Mesenchymal stem cell (in vitro differentiated cells and primary cell): Measurements from ENCODE around the gene CNR2.

Experiments used
- DNase-seq: peaks from one replicate; pipeline ENCODE4 v3.0.0-alpha.2; 2013
- H2AFZ ChIP-seq: one replicate; pipeline ENCODE4 v1.6.1; 2013; ENCODE audit warnings: low read depth, mild to moderate bottlenecking, control low read depth, inconsistent platforms, low read length, moderate library complexity
- H2AK5ac ChIP-seq: 2 replicates; pipeline ENCODE4 v1.6.1; 2013; ENCODE audit warnings: low read length, moderate library complexity, mild to moderate bottlenecking, inconsistent platforms; ENCODE audit not compliant: severe bottlenecking
- H2BK120ac ChIP-seq: one replicate; pipeline ENCODE4 v1.6.1; 2013; ENCODE audit warnings: low read depth, mild to moderate bottlenecking, inconsistent platforms, low read length, moderate library complexity
- H2BK12ac ChIP-seq, 2 experiments: one replicate each; pipeline ENCODE4 v1.6.1; 2013; ENCODE audit warnings: inconsistent platforms in 2 of 2, low read length in 2 of 2, mild to moderate bottlenecking in 2 of 2, moderate library complexity in 2 of 2, control low read depth in 1 of 2
- H2BK15ac ChIP-seq: one replicate; pipeline ENCODE4 v1.6.1; 2013; ENCODE audit warnings: mild to moderate bottlenecking, low read depth, inconsistent platforms; ENCODE audit not compliant: poor library complexity, severe bottlenecking
- H2BK5ac ChIP-seq: 2 replicates; pipeline ENCODE4 v1.6.1; 2013; ENCODE audit warnings: low read depth, mild to moderate bottlenecking, low read length, control low read depth, inconsistent platforms; ENCODE audit not compliant: poor library complexity, severe bottlenecking
- H3K14ac ChIP-seq, 2 experiments: one replicate each; pipeline ENCODE4 v1.6.1; 2013; ENCODE audit warnings: inconsistent platforms in 2 of 2, low read length in 2 of 2, control low read depth in 1 of 2, mild to moderate bottlenecking in 1 of 2, moderate library complexity in 1 of 2
- H3K18ac ChIP-seq, 2 experiments: one replicate each; pipeline ENCODE4 v1.6.1; 2013; ENCODE audit warnings: inconsistent platforms in 2 of 2, low read length in 2 of 2, control low read depth in 1 of 2, low read depth in 1 of 2, mild to moderate bottlenecking in 1 of 2
- H3K23ac ChIP-seq, 2 experiments: one replicate each; pipeline ENCODE4 v1.6.1; 2013; ENCODE audit warnings: inconsistent platforms in 2 of 2, low read length in 2 of 2, mild to moderate bottlenecking in 2 of 2, moderate library complexity in 2 of 2, control low read depth in 1 of 2
- H3K27ac ChIP-seq: 2 replicates; pipeline ENCODE4 v1.5.1; 2013; ENCODE audit warnings: mild to moderate bottlenecking, moderate library complexity, low read length, control low read depth, inconsistent platforms; ENCODE audit not compliant: poor library complexity, severe bottlenecking
- H3K27me3 ChIP-seq, 2 experiments: 2 replicates each; pipeline versions ENCODE4 v1.6.1 to v1.7.0; 2013; ENCODE audit warnings: low read length in 2 of 2, mild to moderate bottlenecking in 2 of 2, moderate library complexity in 2 of 2, control low read depth in 1 of 2, inconsistent platforms in 1 of 2; ENCODE audit not compliant: control insufficient read depth in 1 of 2, insufficient read depth in 1 of 2
- H3K36me3 ChIP-seq, 2 experiments: 2 replicates each; pipeline versions ENCODE4 v1.6.1 to v1.7.0; 2013; ENCODE audit warnings: low read length in 2 of 2, control low read depth in 1 of 2, inconsistent platforms in 1 of 2, low read depth in 1 of 2, mild to moderate bottlenecking in 1 of 2; ENCODE audit not compliant: insufficient read depth in 2 of 2, control insufficient read depth in 1 of 2
- H3K4ac ChIP-seq, 2 experiments: one replicate each; pipeline ENCODE4 v1.6.1; 2013; ENCODE audit warnings: inconsistent platforms in 2 of 2, low read length in 2 of 2, mild to moderate bottlenecking in 2 of 2, moderate library complexity in 2 of 2, control low read depth in 1 of 2, low read depth in 1 of 2
- H3K4me1 ChIP-seq: 2 replicates; pipeline ENCODE4 v1.6.1; 2013; ENCODE audit warnings: low read depth, low read length, control low read depth; ENCODE audit not compliant: control insufficient read depth, insufficient read depth
- H3K4me2 ChIP-seq: 2 replicates; pipeline ENCODE4 v1.6.1; 2013; ENCODE audit warnings: low read length, mild to moderate bottlenecking, inconsistent platforms; ENCODE audit not compliant: poor library complexity, severe bottlenecking
- H3K4me3 ChIP-seq, 2 experiments: 2 replicates each; pipeline versions ENCODE4 v1.5.1 to v1.7.0; 2013; ENCODE audit warnings: low read length in 2 of 2, mild to moderate bottlenecking in 2 of 2, control low read depth in 1 of 2, low read depth in 1 of 2; ENCODE audit not compliant: insufficient read depth in 1 of 2
- H3K79me1 ChIP-seq: replicated peaks from 2 replicates; pipeline ENCODE4 v1.6.1; 2013; ENCODE audit warnings: mild to moderate bottlenecking, control low read depth, low read length, inconsistent platforms; ENCODE audit not compliant: poor library complexity, severe bottlenecking
- H3K9ac ChIP-seq: 2 replicates; pipeline ENCODE4 v1.7.0; 2013; ENCODE audit warnings: mild to moderate bottlenecking, low read length, moderate library complexity
- H3K9me3 ChIP-seq: 2 replicates; pipeline ENCODE4 v1.7.0; 2013; ENCODE audit warnings: mild to moderate bottlenecking, low read length; ENCODE audit not compliant: control insufficient read depth
- H4K8ac ChIP-seq: one replicate; pipeline ENCODE4 v1.6.1; 2013; ENCODE audit warnings: inconsistent platforms, mild to moderate bottlenecking, low read length, moderate library complexity
- H4K91ac ChIP-seq: one replicate; pipeline ENCODE4 v1.6.1; 2013; ENCODE audit warnings: mild to moderate bottlenecking, low read length, inconsistent platforms
- WGBS: methylation state at CpG from one replicate; pipeline ENCODE4 v1.1.7; 2013; ENCODE audit warnings: mixed read lengths; 5-methylcytosine and 5-hydroxymethylcytosine counted together

The CNR2 gene

GRCh38 chr1:23930270-23930669 lies 17.1 kb upstream of the CNR2 start:
- H3K18ac ChIP-seq: no peak overlapping the region
- no peak overlapping the region for H2BK15ac ChIP-seq
- no peak overlapping the region for H2BK120ac ChIP-seq
- 100% methylated on average over 2 of the region's 5 CpGs for WGBS
- H3K9me3 ChIP-seq: no peaks in the 10 kb centered on the region
- no peak overlapping the region for H2BK12ac ChIP-seq
- peak overlapping the region; percentile 97 for H2AK5ac ChIP-seq
- no peak overlapping the region for H3K4me2 ChIP-seq
- H3K9ac ChIP-seq: peak overlapping the region; percentile 79
- H3K23ac ChIP-seq: no peak overlapping the region
- no peak overlapping the region for H4K8ac ChIP-seq
- no peak overlapping the region for H3K4me3 ChIP-seq
- H3K14ac ChIP-seq: no peak overlapping the region
- H2AFZ ChIP-seq: no peak overlapping the region
- peaks cover 3% of the 10 kb centered on the region for H3K4me1 ChIP-seq
- H4K91ac ChIP-seq: no peak overlapping the region
- peak overlapping the region; percentile 100 for H3K27ac ChIP-seq
- peaks cover 0 to 7% of the 10 kb centered on the region in 2 experiments for H3K27me3 ChIP-seq
- H3K79me1 ChIP-seq: no peaks in the 10 kb centered on the region
- H2BK5ac ChIP-seq: no peak overlapping the region
- no peak for DNase-seq
- no peaks in the 10 kb centered on the region for H3K36me3 ChIP-seq
- no peak overlapping the region for H3K4ac ChIP-seq

GRCh38 chr1:23928789-23929188 lies 15.6 kb upstream of the CNR2 start:
- H3K27me3 ChIP-seq: peaks cover 0 to 7% of the 10 kb centered on the region in 2 experiments
- no peak overlapping the region for H2BK5ac ChIP-seq
- H2AFZ ChIP-seq: no peak overlapping the region
- H4K8ac ChIP-seq: no peak overlapping the region
- no peaks in the 10 kb centered on the region for H3K79me1 ChIP-seq
- no peak overlapping the region for H3K9ac ChIP-seq
- no peak overlapping the region for H3K27ac ChIP-seq
- H3K9me3 ChIP-seq: no peaks in the 10 kb centered on the region
- H3K36me3 ChIP-seq: no peaks in the 10 kb centered on the region
- no peak for DNase-seq
- H3K4ac ChIP-seq: no peak overlapping the region
- H4K91ac ChIP-seq: no peak overlapping the region
- no peak overlapping the region for H2BK15ac ChIP-seq
- H2BK120ac ChIP-seq: no peak overlapping the region
- H3K23ac ChIP-seq: no peak overlapping the region
- no peak overlapping the region for H2AK5ac ChIP-seq
- no peak overlapping the region for H3K14ac ChIP-seq
- 68% methylated on average over 2 of the region's 4 CpGs for WGBS
- no peak overlapping the region for H3K18ac ChIP-seq
- H2BK12ac ChIP-seq: no peak overlapping the region
- H3K4me3 ChIP-seq: no peak overlapping the region
- H3K4me1 ChIP-seq: peaks cover 3% of the 10 kb centered on the region
- H3K4me2 ChIP-seq: no peak overlapping the region

- Histone ChIP-seq H3K27ac (no peak overlapping the region), H2AK5ac (no peak overlapping the region), H3K36me3 (no peaks in the 10 kb centered on the region), H3K4me3 (no peak overlapping the region), H3K14ac (no peak overlapping the region), H3K4me2 (no peak overlapping the region), H3K27me3 (peaks cover 0 to 7% of the 10 kb centered on the region in 2 experiments), H2BK120ac (no peak overlapping the region), H2AFZ (no peak overlapping the region), H3K9me3 (no peaks in the 10 kb centered on the region), H3K4me1 (peaks cover 3% of the 10 kb centered on the region), H2BK5ac (no peak overlapping the region), H4K8ac (no peak overlapping the region), H3K23ac (no peak overlapping the region), H2BK15ac (no peak overlapping the region), H3K79me1 (no peaks in the 10 kb centered on the region), H2BK12ac (no peak overlapping the region), H3K4ac (no peak overlapping the region), H3K9ac (no peak overlapping the region), H3K18ac (no peak overlapping the region), H4K91ac (no peak overlapping the region)
- DNase-seq: no peak
- no CpG with 5 or more reads among the region's 1 CpG for WGBS
These were observed 13.9 kb upstream of the CNR2 start for GRCh38 chr1:23927097-23927496.

- Histone ChIP-seq H3K27ac (no peak overlapping the region), H3K14ac (no peak overlapping the region), H3K36me3 (no peaks in the 10 kb centered on the region), H3K4me2 (no peak overlapping the region), H4K91ac (no peak overlapping the region), H3K27me3 (peaks cover 0 to 7% of the 10 kb centered on the region in 2 experiments), H3K23ac (no peak overlapping the region), H3K4ac (no peak overlapping the region), H2AFZ (no peak overlapping the region), H3K9me3 (no peaks in the 10 kb centered on the region), H3K4me1 (peaks cover 1% of the 10 kb centered on the region), H3K9ac (no peak overlapping the region), H2BK15ac (no peak overlapping the region), H3K4me3 (no peak overlapping the region), H2BK120ac (no peak overlapping the region), H3K79me1 (no peaks in the 10 kb centered on the region), H2AK5ac (no peak overlapping the region), H2BK5ac (no peak overlapping the region), H3K18ac (no peak overlapping the region), H2BK12ac (no peak overlapping the region), H4K8ac (no peak overlapping the region)
- WGBS: 82% methylated on average over 3 of the region's 3 CpGs
- DNase-seq: no peak
These were observed 12.1 kb upstream of the CNR2 start for GRCh38 chr1:23925279-23925678.
